ENCODE results near the gene CACNG1.

DNA sequence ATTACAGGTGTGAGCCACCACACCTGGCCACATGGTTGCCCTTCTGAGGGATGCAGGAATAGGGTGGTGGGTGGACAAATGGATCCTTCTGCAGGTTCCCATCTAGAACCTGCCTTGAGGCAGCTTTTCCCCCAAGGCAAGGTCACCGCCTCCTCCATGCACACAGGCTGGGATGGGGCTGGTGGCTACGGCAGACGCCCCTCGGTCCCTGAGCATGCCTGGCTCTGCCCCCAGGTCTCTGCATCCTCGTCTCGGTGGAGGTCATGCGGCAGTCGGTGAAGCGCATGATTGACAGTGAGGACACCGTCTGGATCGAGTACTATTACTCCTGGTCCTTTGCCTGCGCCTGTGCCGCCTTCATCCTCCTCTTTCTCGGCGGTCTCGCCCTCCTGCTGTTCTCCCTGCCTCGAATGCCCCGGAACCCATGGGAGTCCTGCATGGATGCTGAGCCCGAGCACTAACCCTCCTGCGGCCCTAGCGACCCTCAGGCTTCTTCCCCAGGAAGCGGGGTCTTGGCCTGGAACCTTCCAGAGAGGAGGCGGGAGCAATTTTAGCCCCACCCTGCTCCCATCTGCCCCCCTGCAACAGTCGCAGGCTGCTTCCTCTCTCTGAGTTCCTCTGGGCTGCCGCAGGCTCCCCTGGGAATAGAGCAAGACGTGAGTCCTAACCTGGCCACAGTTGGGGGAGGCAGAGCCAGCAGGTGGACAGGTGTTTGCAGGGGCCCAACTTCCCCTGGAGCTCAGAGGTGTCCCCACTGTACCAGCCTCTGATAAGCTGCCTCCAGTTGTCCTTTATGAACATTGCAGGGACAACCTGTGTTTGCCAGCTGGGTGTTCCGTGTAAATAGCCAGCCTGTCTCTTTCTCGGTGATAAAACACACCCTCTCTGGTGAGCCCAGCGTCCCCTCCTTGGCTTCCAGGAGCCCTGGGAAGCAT, 11.7 kb downstream of the CACNG1 start:
- TF ChIP-seq, protein P1, sequence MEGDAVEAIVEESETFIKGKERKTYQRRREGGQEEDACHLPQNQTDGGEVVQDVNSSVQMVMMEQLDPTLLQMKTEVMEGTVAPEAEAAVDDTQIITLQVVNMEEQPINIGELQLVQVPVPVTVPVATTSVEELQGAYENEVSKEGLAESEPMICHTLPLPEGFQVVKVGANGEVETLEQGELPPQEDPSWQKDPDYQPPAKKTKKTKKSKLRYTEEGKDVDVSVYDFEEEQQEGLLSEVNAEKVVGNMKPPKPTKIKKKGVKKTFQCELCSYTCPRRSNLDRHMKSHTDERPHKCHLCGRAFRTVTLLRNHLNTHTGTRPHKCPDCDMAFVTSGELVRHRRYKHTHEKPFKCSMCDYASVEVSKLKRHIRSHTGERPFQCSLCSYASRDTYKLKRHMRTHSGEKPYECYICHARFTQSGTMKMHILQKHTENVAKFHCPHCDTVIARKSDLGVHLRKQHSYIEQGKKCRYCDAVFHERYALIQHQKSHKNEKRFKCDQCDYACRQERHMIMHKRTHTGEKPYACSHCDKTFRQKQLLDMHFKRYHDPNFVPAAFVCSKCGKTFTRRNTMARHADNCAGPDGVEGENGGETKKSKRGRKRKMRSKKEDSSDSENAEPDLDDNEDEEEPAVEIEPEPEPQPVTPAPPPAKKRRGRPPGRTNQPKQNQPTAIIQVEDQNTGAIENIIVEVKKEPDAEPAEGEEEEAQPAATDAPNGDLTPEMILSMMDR (conservative IDR thresholded peaks at IDR 0.05): no peak
- TF ChIP-seq EZH2 (IDR thresholded peaks at IDR 0.05; ENCODE audit: low read depth): no peak
